HepG2 (cell line): Measurements from ENCODE around the gene GLCE. TPM values are rescaled to one million over a fixed set of nuclear protein-coding genes. Genes with fewer than 3 reads are reported as not detected.

ENCODE experiments used
- ATAD3A ChIP-seq: sonication (generic); formaldehyde crosslinking; IDR thresholded peaks from 2 replicates; pipeline ENCODE4 v1.4.0; 2020; ENCODE audit warnings: missing genetic modification reagents
- CAMTA2 ChIP-seq: sonication (generic); formaldehyde crosslinking; IDR thresholded peaks from 2 replicates; pipeline ENCODE4 v1.4.0; 2020; ENCODE audit warnings: mild to moderate bottlenecking, missing genetic modification reagents, borderline replicate concordance
- CHD2 ChIP-seq: IDR thresholded peaks from 2 replicates; pipeline ENCODE4 v1.6.1; 2011; ENCODE audit warnings: low read depth, low read length, improper control_type of control experiment
- IKZF1 ChIP-seq: fragments of 450-650 bp; IDR thresholded peaks from 2 replicates; pipeline ENCODE4 v1.7.1; 2016
- SALL1 ChIP-seq: sonication (generic); formaldehyde crosslinking; IDR thresholded peaks from 2 replicates; pipeline ENCODE4 v1.8.0; 2022; ENCODE audit warnings: mild to moderate bottlenecking, missing genetic modification reagents
- SMAD1 ChIP-seq: sonication (generic); formaldehyde crosslinking; IDR thresholded peaks from 2 replicates; pipeline ENCODE4 v1.4.0; 2020; ENCODE audit warnings: missing genetic modification reagents, low read depth, mild to moderate bottlenecking, borderline replicate concordance
- TCF12 ChIP-seq, 2 experiments: fragments of 450-650 bp in 1 of 2; sonication (generic) in 1 of 2; formaldehyde crosslinking in 1 of 2; IDR thresholded peaks; 2 replicates each; pipeline versions ENCODE4 v1.6.1 to v1.8.0; 2017 to 2022; ENCODE audit warnings: antibody characterized with exemption in 1 of 2, mild to moderate bottlenecking in 1 of 2, missing genetic modification reagents in 1 of 2, moderate library complexity in 1 of 2
- ZMYM3 ChIP-seq: sonication (generic); formaldehyde crosslinking; IDR thresholded peaks from 2 replicates; pipeline ENCODE4 v1.5.1; 2020; ENCODE audit warnings: mild to moderate bottlenecking, missing genetic modification reagents
- ZNF180 ChIP-seq: sonication (generic); formaldehyde crosslinking; IDR thresholded peaks from 2 replicates; pipeline ENCODE4 v1.4.0; 2020; ENCODE audit warnings: low read depth, missing genetic modification reagents, borderline replicate concordance
- ZNF20 ChIP-seq: sonication (generic); formaldehyde crosslinking; IDR thresholded peaks from 2 replicates; pipeline ENCODE4 v1.4.0; 2020; ENCODE audit warnings: mild to moderate bottlenecking, moderate library complexity, missing genetic modification reagents
- ZNF496 ChIP-seq: sonication (generic); formaldehyde crosslinking; IDR thresholded peaks from 2 replicates; pipeline ENCODE4 v1.8.1; 2023; ENCODE audit warnings: mild to moderate bottlenecking, moderate library complexity, missing genetic modification reagents; ENCODE audit not compliant: insufficient replicate concordance
- ZNF563 ChIP-seq: sonication (generic); formaldehyde crosslinking; IDR thresholded peaks from 2 replicates; pipeline ENCODE4 v1.8.0; 2022; ENCODE audit warnings: mild to moderate bottlenecking, moderate library complexity, missing genetic modification reagents
- ZNF564 ChIP-seq: sonication (generic); formaldehyde crosslinking; IDR thresholded peaks from 2 replicates; pipeline ENCODE4 v1.8.1; 2023; ENCODE audit warnings: mild to moderate bottlenecking, missing genetic modification reagents
- ZNF75D ChIP-seq: sonication (generic); formaldehyde crosslinking; IDR thresholded peaks from 2 replicates; pipeline ENCODE4 v1.8.1; 2023; ENCODE audit warnings: missing genetic modification reagents, mild to moderate bottlenecking, borderline replicate concordance
- ZNF841 ChIP-seq: sonication (generic); formaldehyde crosslinking; IDR thresholded peaks from 2 replicates; pipeline ENCODE4 v1.8.1; 2023; ENCODE audit warnings: missing genetic modification reagents, borderline replicate concordance
- polyA plus RNA-seq, 8 experiments: library from polyadenylated mRNA; depleted of rRNA in 3 of 8; stranded (reverse) in 7 of 8; unstranded in 1 of 8; fragments of >200 nt; fragmentation: Illumina TruSeq in 4 of 8; extraction: Trizol in 4 of 8; gene quantifications; 2 replicates each; pipeline versions ENCODE4 v1.2.1 to v1.2.3, GENCODE V29; 2011 to 2016; ENCODE audit warnings: low read depth in 4 of 8, missing spikeins in 1 of 8, mixed read lengths in 1 of 8; ENCODE audit not compliant: insufficient read depth in 1 of 8
- total RNA-seq, 5 experiments: library from RNA; depleted of rRNA; stranded (reverse); fragments of >200 nt; fragmentation: Illumina TruSeq; extraction: Trizol; gene quantifications; 2 replicates each; pipeline ENCODE4 v1.2.3, GENCODE V29; 2016; ENCODE audit warnings: low read depth in 1 of 5
- TF ChIP-seq, protein P1 (sequence below): sonication (generic); formaldehyde crosslinking; IDR thresholded peaks from 2 replicates; pipeline ENCODE4 v1.4.0; 2020; ENCODE audit warnings: missing genetic modification reagents, borderline replicate concordance
- TF ChIP-seq, protein P2 (sequence below): sonication (generic); formaldehyde crosslinking; conservative IDR thresholded peaks from 2 replicates; pipeline ENCODE4 v1.4.0; 2020; ENCODE audit warnings: missing genetic modification reagents
- TF ChIP-seq, protein P3 (sequence below): sonication (generic); formaldehyde crosslinking; IDR thresholded peaks from 2 replicates; pipeline ENCODE4 v1.5.0; 2020; ENCODE audit warnings: missing genetic modification reagents
- TF ChIP-seq, protein P4 (sequence below): sonication (generic); formaldehyde crosslinking; IDR thresholded peaks from 2 replicates; pipeline ENCODE4 v1.4.0; 2020; ENCODE audit warnings: mild to moderate bottlenecking, missing genetic modification reagents

Gene GLCE
- total and polyA plus RNA-seq, 2 of the 13 experiments (the other 11 are each of a cell fraction or from before 2014, with no cell fraction given) = 12.9 to 23.4 TPM

DNA sequence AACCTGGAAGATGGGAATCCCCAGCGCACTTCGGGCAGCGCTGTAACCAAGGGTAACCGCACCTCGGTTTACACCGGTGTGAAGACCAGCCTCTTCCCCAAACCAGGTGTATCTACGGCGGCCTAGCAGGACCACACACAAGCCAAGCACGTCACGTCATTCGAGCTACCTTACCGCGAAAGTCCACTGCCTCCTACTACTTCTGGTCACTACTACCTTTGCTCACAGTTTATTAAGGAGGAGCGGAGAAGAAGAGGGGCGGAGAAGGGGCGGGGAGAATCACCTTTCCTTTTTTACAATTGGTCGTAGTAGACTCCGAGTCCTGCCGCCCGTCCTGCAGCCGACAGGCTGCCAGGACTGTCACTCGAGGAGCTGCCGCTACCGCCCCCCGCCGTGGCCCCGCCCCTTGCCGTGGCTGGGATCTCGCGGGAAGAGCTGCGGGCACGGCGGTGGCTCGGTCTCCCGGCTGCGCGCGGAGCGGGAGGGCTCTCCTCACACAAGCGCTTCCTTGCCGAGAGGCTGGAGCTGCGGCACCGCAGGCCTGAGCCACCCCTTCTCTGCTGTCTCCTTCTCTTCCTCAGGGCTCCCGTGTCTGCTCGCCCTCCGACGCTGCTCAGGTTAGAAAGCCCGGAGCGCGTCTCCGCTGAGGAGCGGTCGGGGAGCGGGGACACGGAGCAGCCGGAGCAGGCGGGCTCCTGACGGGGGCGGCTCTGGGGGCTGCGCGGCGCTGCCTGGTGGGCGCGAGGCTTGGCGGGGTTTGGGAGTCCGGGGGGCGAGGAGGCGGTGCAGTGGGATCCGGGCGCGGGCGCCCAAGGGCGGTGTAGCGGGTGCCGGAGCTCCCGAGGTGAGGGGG, at the start of gene GLCE (continued):
- TF ChIP-seq, protein P1, sequence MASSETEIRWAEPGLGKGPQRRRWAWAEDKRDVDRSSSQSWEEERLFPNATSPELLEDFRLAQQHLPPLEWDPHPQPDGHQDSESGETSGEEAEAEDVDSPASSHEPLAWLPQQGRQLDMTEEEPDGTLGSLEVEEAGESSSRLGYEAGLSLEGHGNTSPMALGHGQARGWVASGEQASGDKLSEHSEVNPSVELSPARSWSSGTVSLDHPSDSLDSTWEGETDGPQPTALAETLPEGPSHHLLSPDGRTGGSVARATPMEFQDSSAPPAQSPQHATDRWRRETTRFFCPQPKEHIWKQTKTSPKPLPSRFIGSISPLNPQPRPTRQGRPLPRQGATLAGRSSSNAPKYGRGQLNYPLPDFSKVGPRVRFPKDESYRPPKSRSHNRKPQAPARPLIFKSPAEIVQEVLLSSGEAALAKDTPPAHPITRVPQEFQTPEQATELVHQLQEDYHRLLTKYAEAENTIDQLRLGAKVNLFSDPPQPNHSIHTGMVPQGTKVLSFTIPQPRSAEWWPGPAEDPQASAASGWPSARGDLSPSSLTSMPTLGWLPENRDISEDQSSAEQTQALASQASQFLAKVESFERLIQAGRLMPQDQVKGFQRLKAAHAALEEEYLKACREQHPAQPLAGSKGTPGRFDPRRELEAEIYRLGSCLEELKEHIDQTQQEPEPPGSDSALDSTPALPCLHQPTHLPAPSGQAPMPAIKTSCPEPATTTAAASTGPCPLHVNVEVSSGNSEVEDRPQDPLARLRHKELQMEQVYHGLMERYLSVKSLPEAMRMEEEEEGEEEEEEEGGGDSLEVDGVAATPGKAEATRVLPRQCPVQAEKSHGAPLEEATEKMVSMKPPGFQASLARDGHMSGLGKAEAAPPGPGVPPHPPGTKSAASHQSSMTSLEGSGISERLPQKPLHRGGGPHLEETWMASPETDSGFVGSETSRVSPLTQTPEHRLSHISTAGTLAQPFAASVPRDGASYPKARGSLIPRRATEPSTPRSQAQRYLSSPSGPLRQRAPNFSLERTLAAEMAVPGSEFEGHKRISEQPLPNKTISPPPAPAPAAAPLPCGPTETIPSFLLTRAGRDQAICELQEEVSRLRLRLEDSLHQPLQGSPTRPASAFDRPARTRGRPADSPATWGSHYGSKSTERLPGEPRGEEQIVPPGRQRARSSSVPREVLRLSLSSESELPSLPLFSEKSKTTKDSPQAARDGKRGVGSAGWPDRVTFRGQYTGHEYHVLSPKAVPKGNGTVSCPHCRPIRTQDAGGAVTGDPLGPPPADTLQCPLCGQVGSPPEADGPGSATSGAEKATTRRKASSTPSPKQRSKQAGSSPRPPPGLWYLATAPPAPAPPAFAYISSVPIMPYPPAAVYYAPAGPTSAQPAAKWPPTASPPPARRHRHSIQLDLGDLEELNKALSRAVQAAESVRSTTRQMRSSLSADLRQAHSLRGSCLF = no peak
- no peak for TF ChIP-seq TCF12 (IDR thresholded peaks at IDR 0.05)
- TF ChIP-seq TCF12 (CRISPR knock-in tag; IDR thresholded peaks at IDR 0.05) = no peak
- no peak for TF ChIP-seq ZNF496
- peak; percentile 99 for TF ChIP-seq CHD2
- no peak; the same call in 1 of the 2 replicates for TF ChIP-seq SMAD1 (CRISPR knock-in tag)
- peak; percentile 62 for TF ChIP-seq ZNF563 (CRISPR knock-in tag)
- no peak for TF ChIP-seq ZNF75D (CRISPR knock-in tag)
- TF ChIP-seq, protein P2, sequence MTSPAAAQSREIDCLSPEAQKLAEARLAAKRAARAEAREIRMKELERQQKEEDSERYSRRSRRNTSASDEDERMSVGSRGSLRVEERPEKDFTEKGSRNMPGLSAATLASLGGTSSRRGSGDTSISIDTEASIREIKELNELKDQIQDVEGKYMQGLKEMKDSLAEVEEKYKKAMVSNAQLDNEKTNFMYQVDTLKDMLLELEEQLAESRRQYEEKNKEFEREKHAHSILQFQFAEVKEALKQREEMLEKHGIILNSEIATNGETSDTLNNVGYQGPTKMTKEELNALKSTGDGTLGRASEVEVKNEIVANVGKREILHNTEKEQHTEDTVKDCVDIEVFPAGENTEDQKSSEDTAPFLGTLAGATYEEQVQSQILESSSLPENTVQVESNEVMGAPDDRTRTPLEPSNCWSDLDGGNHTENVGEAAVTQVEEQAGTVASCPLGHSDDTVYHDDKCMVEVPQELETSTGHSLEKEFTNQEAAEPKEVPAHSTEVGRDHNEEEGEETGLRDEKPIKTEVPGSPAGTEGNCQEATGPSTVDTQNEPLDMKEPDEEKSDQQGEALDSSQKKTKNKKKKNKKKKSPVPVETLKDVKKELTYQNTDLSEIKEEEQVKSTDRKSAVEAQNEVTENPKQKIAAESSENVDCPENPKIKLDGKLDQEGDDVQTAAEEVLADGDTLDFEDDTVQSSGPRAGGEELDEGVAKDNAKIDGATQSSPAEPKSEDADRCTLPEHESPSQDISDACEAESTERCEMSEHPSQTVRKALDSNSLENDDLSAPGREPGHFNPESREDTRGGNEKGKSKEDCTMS = no peak
- TF ChIP-seq, protein P3, sequence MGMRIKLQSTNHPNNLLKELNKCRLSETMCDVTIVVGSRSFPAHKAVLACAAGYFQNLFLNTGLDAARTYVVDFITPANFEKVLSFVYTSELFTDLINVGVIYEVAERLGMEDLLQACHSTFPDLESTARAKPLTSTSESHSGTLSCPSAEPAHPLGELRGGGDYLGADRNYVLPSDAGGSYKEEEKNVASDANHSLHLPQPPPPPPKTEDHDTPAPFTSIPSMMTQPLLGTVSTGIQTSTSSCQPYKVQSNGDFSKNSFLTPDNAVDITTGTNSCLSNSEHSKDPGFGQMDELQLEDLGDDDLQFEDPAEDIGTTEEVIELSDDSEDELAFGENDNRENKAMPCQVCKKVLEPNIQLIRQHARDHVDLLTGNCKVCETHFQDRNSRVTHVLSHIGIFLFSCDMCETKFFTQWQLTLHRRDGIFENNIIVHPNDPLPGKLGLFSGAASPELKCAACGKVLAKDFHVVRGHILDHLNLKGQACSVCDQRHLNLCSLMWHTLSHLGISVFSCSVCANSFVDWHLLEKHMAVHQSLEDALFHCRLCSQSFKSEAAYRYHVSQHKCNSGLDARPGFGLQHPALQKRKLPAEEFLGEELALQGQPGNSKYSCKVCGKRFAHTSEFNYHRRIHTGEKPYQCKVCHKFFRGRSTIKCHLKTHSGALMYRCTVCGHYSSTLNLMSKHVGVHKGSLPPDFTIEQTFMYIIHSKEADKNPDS (CRISPR knock-in tag) = no peak
- no peak for TF ChIP-seq ZNF180 (CRISPR knock-in tag)
- peak; percentile 73; the same call in 1 of the 2 replicates for TF ChIP-seq ZNF564 (CRISPR knock-in tag)
- TF ChIP-seq ATAD3A = no peak
- TF ChIP-seq IKZF1 = no peak
- peak; percentile 52; the same call in 1 of the 2 replicates for TF ChIP-seq SALL1 (CRISPR knock-in tag)
- TF ChIP-seq ZMYM3 (CRISPR knock-in tag) = peak; percentile 25
- TF ChIP-seq CAMTA2 (CRISPR knock-in tag) = no peak
- no peak for TF ChIP-seq ZNF841 (CRISPR knock-in tag)
- TF ChIP-seq, protein P4, sequence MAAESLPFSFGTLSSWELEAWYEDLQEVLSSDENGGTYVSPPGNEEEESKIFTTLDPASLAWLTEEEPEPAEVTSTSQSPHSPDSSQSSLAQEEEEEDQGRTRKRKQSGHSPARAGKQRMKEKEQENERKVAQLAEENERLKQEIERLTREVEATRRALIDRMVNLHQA (CRISPR knock-in tag) = no peak
- TF ChIP-seq ZNF20 (CRISPR knock-in tag) = no peak
